DND-41 (cell line): ENCODE results near the gene RBM20.

ENCODE experiments used
- ATAC-seq: fragments of 200-7000 bp; cut with Tn5 transposase; 3 replicates; pipeline ENCODE4 v1.9.1; 2021; ENCODE audit warnings: low read depth; ENCODE audit not compliant: insufficient read depth
- DNase-seq: peaks from one replicate; pipeline ENCODE4 v3.0.0-alpha.2; 2020
- H2AFZ ChIP-seq: 2 replicates; pipeline ENCODE4 v1.6.0; 2012; ENCODE audit warnings: low read depth, low read length
- H3K27ac ChIP-seq: 2 replicates; pipeline ENCODE4 v1.5.1; 2012; ENCODE audit warnings: low read length, inconsistent platforms
- H3K27me3 ChIP-seq: fragments of 200-600 bp; sonication (generic); 2 replicates; pipeline ENCODE4 v1.6.0; 2012; ENCODE audit warnings: low read length, mild to moderate bottlenecking, inconsistent platforms; ENCODE audit not compliant: insufficient read depth, poor library complexity
- H3K36me3 ChIP-seq: 2 replicates; pipeline ENCODE4 v1.5.1; 2012; ENCODE audit warnings: low read length, inconsistent platforms; ENCODE audit not compliant: insufficient read depth
- H3K4me1 ChIP-seq: 2 replicates; pipeline ENCODE4 v1.5.1; 2012; ENCODE audit warnings: mild to moderate bottlenecking, low read length; ENCODE audit not compliant: insufficient read depth
- H3K4me2 ChIP-seq: 2 replicates; pipeline ENCODE4 v1.6.0; 2012; ENCODE audit warnings: mild to moderate bottlenecking, moderate library complexity, low read length, inconsistent platforms; ENCODE audit not compliant: insufficient read depth
- H3K4me3 ChIP-seq, 2 experiments: fragments of 200-600 bp in 1 of 2; shearing (Covaris generic) in 1 of 2; 2 replicates each; pipeline ENCODE4 v1.5.1; 2012 to 2016; ENCODE audit warnings: inconsistent platforms in 2 of 2, low read length in 2 of 2, mild to moderate bottlenecking in 2 of 2, low read depth in 1 of 2, moderate library complexity in 1 of 2
- H3K79me2 ChIP-seq: 2 replicates; pipeline ENCODE4 v1.6.0; 2012; ENCODE audit warnings: low read length, inconsistent platforms; ENCODE audit not compliant: insufficient read depth
- H3K9ac ChIP-seq: 2 replicates; pipeline ENCODE4 v1.6.0; 2012; ENCODE audit warnings: low read depth, mild to moderate bottlenecking, inconsistent platforms, low read length, moderate library complexity
- H3K9me3 ChIP-seq: 2 replicates; pipeline ENCODE4 v1.5.1; 2012; ENCODE audit warnings: low read length, moderate library complexity, mild to moderate bottlenecking, inconsistent platforms; ENCODE audit not compliant: insufficient read depth, severe bottlenecking
- H4K20me1 ChIP-seq: 2 replicates; pipeline ENCODE4 v1.6.0; 2012; ENCODE audit warnings: low read length; ENCODE audit not compliant: insufficient read depth
- EZH2 ChIP-seq: IDR thresholded peaks from 3 replicates; pipeline ENCODE4 v1.6.1; 2012; ENCODE audit warnings: borderline replicate concordance, low read depth, mild to moderate bottlenecking, moderate library complexity, low read length, inconsistent platforms; ENCODE audit not compliant: severe bottlenecking
- TF ChIP-seq, protein P1 (sequence below): IDR thresholded peaks from 2 replicates; pipeline ENCODE4 v1.5.1; 2012; ENCODE audit warnings: borderline replicate concordance, low read length, moderate library complexity, mild to moderate bottlenecking; ENCODE audit not compliant: poor library complexity, severe bottlenecking; ENCODE audit errors: extremely low read depth

Gene RBM20

DNA sequence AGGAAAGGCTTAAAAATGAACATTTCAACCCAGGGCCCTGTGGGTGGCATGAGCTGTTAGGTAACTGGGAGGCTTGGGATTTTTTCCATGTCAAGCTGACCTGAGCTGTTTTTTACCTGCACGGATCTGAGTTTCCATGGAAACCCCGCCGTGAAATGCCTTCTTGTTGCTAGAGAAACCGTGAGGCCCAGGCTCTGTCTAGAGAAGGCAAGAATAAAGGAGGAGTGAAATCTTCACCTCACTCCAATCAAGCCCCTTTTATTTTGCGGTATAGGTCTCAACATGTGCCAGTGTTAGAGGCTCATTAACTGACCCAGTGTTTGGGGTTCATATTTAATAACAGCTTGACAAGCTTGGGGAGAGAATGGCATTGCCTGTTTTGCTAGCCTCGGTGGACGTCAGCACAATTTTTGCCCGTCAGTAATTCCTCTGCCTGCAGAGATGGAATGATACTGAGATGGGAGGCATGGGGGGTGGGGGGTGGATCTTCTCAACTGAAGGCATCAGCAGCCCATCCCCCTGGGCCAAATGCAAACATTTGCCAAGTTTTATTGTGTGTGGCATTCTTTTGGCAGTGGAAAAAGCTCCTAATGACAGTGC lies 178.7 kb downstream of the RBM20 start:
- H3K4me1 ChIP-seq, result no peaks in the 10 kb centered on the region
- H2AFZ ChIP-seq, result no peak overlapping the region
- H3K36me3 ChIP-seq, result no peaks in the 10 kb centered on the region
- no peak for TF ChIP-seq EZH2
- TF ChIP-seq, protein P1, sequence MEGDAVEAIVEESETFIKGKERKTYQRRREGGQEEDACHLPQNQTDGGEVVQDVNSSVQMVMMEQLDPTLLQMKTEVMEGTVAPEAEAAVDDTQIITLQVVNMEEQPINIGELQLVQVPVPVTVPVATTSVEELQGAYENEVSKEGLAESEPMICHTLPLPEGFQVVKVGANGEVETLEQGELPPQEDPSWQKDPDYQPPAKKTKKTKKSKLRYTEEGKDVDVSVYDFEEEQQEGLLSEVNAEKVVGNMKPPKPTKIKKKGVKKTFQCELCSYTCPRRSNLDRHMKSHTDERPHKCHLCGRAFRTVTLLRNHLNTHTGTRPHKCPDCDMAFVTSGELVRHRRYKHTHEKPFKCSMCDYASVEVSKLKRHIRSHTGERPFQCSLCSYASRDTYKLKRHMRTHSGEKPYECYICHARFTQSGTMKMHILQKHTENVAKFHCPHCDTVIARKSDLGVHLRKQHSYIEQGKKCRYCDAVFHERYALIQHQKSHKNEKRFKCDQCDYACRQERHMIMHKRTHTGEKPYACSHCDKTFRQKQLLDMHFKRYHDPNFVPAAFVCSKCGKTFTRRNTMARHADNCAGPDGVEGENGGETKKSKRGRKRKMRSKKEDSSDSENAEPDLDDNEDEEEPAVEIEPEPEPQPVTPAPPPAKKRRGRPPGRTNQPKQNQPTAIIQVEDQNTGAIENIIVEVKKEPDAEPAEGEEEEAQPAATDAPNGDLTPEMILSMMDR, result no peak
- H3K79me2 ChIP-seq, result no peaks in the 10 kb centered on the region
- no peak overlapping the region for H3K4me2 ChIP-seq
- no peaks in the 10 kb centered on the region for H3K9me3 ChIP-seq
- H3K27me3 ChIP-seq, result no peaks in the 10 kb centered on the region
- no peak for ATAC-seq
- no peak overlapping the region for H3K4me3 ChIP-seq
- H4K20me1 ChIP-seq, result no peaks in the 10 kb centered on the region
- no peak overlapping the region for H3K27ac ChIP-seq
- DNase-seq, result no peak
- no peak overlapping the region for H3K9ac ChIP-seq

DNA sequence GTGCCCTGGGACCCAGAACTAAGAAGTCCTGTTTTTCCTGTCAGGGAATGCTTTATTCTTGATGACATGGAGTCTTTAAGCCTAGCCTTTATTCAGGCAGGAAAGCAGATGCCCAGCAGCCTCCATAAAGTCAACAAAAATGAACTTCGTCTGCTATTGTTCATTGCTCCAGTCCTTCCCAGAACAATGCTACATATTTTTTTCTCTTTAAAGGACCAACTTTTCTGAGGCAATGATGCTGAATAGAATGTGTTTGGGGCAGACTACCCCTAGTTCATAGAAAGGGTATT lies 180.0 kb downstream of the RBM20 start:
- DNase-seq, result no peak
- no peak for TF ChIP-seq EZH2
- TF ChIP-seq, protein P1, result no peak

GRCh38 chr10:110824660-110825059 lies 180.5 kb downstream of the RBM20 start:
- H3K4me1 ChIP-seq, result no peaks in the 10 kb centered on the region

More for the DNA sequence above, 180.0 kb downstream of the RBM20 start:
- Histone ChIP-seq H3K27me3 (no peaks in the 10 kb centered on the region), H3K4me2 (no peak overlapping the region), H3K9ac (no peak overlapping the region), H3K27ac (no peak overlapping the region), H3K4me3 (no peak overlapping the region), H3K9me3 (no peaks in the 10 kb centered on the region), H2AFZ (no peak overlapping the region), H3K36me3 (no peaks in the 10 kb centered on the region), H3K4me1 (no peaks in the 10 kb centered on the region), H4K20me1 (no peaks in the 10 kb centered on the region), H3K79me2 (no peaks in the 10 kb centered on the region)
- ATAC-seq, result no peak

More at GRCh38 chr10:110824660-110825059, 180.5 kb downstream of the RBM20 start:
- DNase-seq, result no peak
- H4K20me1 ChIP-seq, result no peaks in the 10 kb centered on the region
- H3K9ac ChIP-seq, result no peak overlapping the region
- no peaks in the 10 kb centered on the region for H3K36me3 ChIP-seq
- no peak overlapping the region for H2AFZ ChIP-seq
- H3K9me3 ChIP-seq, result no peaks in the 10 kb centered on the region
- H3K27ac ChIP-seq, result no peak overlapping the region
- no peaks in the 10 kb centered on the region for H3K27me3 ChIP-seq
- TF ChIP-seq, protein P1, result no peak
- TF ChIP-seq EZH2, result no peak
- ATAC-seq, result no peak
- H3K4me3 ChIP-seq, result no peak overlapping the region
- H3K4me2 ChIP-seq, result no peak overlapping the region
- H3K79me2 ChIP-seq, result no peaks in the 10 kb centered on the region
